Measurements from ENCODE around the gene CAP2. TPM values are rescaled to one million over a fixed set of nuclear protein-coding genes. Genes with fewer than 3 reads are reported as not detected.

CAP2 gene
- total RNA-seq, 2 donors from 2014 or later: 2.7 to 10.4 TPM

- H3K4me3 ChIP-seq: no peak overlapping the region
- H3K9ac ChIP-seq (ENCODE audit: low read depth in 2 of 2, low read length in 2 of 2): no peak overlapping the region
- no peak for DNase-seq
- no peaks in the 10 kb centered on the region for H3K27me3 ChIP-seq
- no peaks in the 10 kb centered on the region for H3K36me3 ChIP-seq
- intact Hi-C loops (cut with DNase I): no loop called here
- H3K9me3 ChIP-seq: no peaks in the 10 kb centered on the region
- no peak overlapping the region for H3K27ac ChIP-seq
- no peaks in the 10 kb centered on the region for H3K4me1 ChIP-seq
- TF ChIP-seq CTCF (IDR thresholded peaks at IDR 0.05): no peak
Measured at GRCh38 chr6:17593246-17593645, 199.9 kb downstream of the CAP2 start.

- H3K36me3 ChIP-seq: no peaks in the 10 kb centered on the region
- H3K27ac ChIP-seq: no peak overlapping the region
- intact Hi-C loops (cut with DNase I): no loop called here
- no peaks in the 10 kb centered on the region for H3K27me3 ChIP-seq
- no peak overlapping the region for H3K4me3 ChIP-seq
- no peak for DNase-seq
- H3K4me1 ChIP-seq: no peaks in the 10 kb centered on the region
- H3K9ac ChIP-seq (ENCODE audit: low read depth in 2 of 2, low read length in 2 of 2): no peak overlapping the region
- TF ChIP-seq CTCF (IDR thresholded peaks at IDR 0.05): no peak
- H3K9me3 ChIP-seq: no peaks in the 10 kb centered on the region
Measured at GRCh38 chr6:17596085-17596484, 202.7 kb downstream of the CAP2 start.

GRCh38 chr6:17599877-17600526, 206.6 kb downstream of the CAP2 start, which contains the start of gene FAM8A1:
Gene FAM8A1, plus strand, starts transcription at chr6:17600302. Its CDS starts 108 bp downstream, at chr6:17600410.
- peak; percentile 99 for DNase-seq
- H3K4me3 ChIP-seq: peak within 1 kb of the TSS; percentile 94
- no peaks in the 10 kb centered on the region for H3K9me3 ChIP-seq
- intact Hi-C loops (cut with DNase I): loop anchor here (10.0 kb wide), 2 partner anchors 55 to 105 kb away; partner anchors contain the start of gene NUP153
- peak; percentile 32 for TF ChIP-seq CTCF (IDR thresholded peaks at IDR 0.05)
- peak within 1 kb of the TSS; percentile 96 for H3K27ac ChIP-seq
- H3K36me3 ChIP-seq: no peaks in the 10 kb centered on the region
- peak within 1 kb of the TSS; percentile 90 to 94 for H3K9ac ChIP-seq (ENCODE audit: low read depth in 2 of 2, low read length in 2 of 2)
- H3K27me3 ChIP-seq: no peaks in the 10 kb centered on the region
- peaks cover 17% of the 10 kb centered on the region for H3K4me1 ChIP-seq

DNA sequence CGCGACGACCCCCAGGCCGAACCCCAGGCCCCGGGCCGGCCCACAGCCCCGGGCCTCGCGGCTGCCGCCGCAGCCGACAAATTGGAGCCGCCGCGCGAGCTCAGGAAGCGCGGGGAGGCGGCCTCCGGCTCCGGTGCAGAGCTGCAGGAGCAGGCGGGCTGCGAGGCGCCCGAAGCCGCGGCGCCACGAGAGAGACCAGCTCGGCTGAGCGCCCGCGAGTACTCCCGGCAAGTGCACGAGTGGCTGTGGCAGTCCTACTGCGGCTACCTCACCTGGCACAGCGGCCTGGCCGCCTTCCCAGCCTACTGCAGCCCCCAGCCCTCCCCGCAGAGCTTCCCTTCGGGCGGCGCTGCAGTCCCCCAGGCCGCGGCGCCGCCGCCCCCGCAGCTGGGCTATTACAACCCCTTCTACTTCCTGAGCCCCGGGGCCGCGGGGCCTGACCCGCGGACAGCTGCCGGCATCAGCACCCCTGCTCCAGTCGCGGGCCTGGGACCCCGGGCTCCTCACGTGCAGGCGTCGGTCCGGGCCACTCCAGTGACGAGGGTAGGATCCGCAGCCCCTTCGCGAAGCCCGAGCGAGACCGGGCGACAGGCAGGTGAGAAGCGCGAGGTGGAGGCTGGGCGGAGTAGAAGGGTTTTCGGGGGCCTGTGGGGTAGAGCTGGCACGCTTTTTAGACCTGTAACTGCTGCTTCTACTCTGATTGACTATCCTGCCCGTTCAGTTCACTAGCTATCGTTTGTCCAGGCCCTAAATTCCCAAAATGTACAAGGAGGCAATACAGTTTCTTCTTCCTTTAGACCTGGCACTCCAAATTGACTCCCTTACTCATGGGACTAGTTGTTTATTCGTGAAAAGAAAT, 207.4 kb downstream of the CAP2 start:
- H3K9ac ChIP-seq (ENCODE audit: low read depth in 2 of 2, low read length in 2 of 2): peak overlapping the region; percentile 90 to 94
- no peaks in the 10 kb centered on the region for H3K9me3 ChIP-seq
- H3K27ac ChIP-seq: peak overlapping the region; percentile 96
- intact Hi-C loops (cut with DNase I): loop anchor here (10.0 kb wide), 2 partner anchors 54 to 104 kb away; partner anchors contain the start of gene NUP153
- TF ChIP-seq CTCF (IDR thresholded peaks at IDR 0.05): no peak
- H3K4me1 ChIP-seq: peaks cover 17% of the 10 kb centered on the region
- peak overlapping the region; percentile 94 for H3K4me3 ChIP-seq
- no peaks in the 10 kb centered on the region for H3K36me3 ChIP-seq
- peak; percentile 54 for DNase-seq
- H3K27me3 ChIP-seq: no peaks in the 10 kb centered on the region

- no peak for TF ChIP-seq CTCF (IDR thresholded peaks at IDR 0.05)
- no peaks in the 10 kb centered on the region for H3K27me3 ChIP-seq
- peak overlapping the region; percentile 96 for H3K27ac ChIP-seq
- peak overlapping the region; percentile 94 for H3K4me3 ChIP-seq
- DNase-seq: no peak
- H3K4me1 ChIP-seq: peaks cover 17% of the 10 kb centered on the region
- no peaks in the 10 kb centered on the region for H3K9me3 ChIP-seq
- H3K9ac ChIP-seq (ENCODE audit: low read depth in 2 of 2, low read length in 2 of 2): peak overlapping the region; percentile 90 to 94
- intact Hi-C loops (cut with DNase I): loop anchor here (10.0 kb wide), 2 partner anchors 53 to 103 kb away; partner anchors contain the start of gene NUP153
- H3K36me3 ChIP-seq: no peaks in the 10 kb centered on the region
Measured at GRCh38 chr6:17601386-17601703, 207.9 kb downstream of the CAP2 start.
